ENCODE results near the gene SYT5. TPM values are rescaled to one million over a fixed set of nuclear protein-coding genes. Genes with fewer than 3 reads are reported as not detected.

Gene SYT5
- total and polyA plus RNA-seq, 9 of the 15 experiments (the other 6 are each of a cell fraction or from before 2014, with no cell fraction given): 1.3 to 20.9 (median 8.8) TPM

DNA sequence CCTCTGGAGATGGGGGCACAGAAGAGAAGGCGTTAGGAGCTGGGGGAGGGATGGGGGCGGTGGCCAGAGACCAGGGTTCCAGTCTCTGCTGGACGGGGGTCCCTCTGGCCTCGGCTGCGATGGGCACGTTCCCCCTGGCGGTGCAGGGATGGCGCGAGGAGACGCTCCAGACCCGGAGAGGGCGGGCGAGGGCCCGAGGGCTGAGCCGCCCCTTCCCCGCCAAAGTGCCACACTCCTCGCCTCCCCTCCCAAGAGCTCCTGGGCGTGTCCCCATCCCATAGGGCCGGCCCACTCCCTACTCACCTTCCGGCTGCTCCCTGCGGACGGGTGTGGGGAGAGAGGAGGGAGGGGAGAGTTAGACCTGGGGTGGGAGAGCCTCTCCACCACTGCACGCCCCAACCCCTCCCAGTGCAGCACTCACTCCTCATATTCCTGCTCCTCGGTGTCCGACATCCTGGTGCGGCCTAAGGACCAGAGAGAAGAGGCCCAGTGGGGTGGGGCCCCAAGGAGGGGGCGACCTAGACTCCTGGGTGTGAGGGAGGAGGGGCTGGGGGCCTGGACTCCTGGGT is 33.3 kb downstream of the SYT5 start (continued):
- TF ChIP-seq SMAD1 (IDR thresholded peaks at IDR 0.05; ENCODE audit: low read depth, low read length, partially characterized antibody) (no peak), RUNX1 (IDR thresholded peaks at IDR 0.05; ENCODE audit: low read depth) (no peak), CCAR2 (IDR thresholded peaks at IDR 0.05; ENCODE audit: low read depth, low read length) (no peak), MXD1 (CRISPR knock-in tag; IDR thresholded peaks at IDR 0.05; ENCODE audit: borderline replicate concordance, poor library complexity, severe bottlenecking) (no peak), MAFF (IDR thresholded peaks at IDR 0.05; ENCODE audit: low read length) (no peak), ZNF76 (CRISPR knock-in tag; IDR thresholded peaks at IDR 0.05; ENCODE audit: borderline replicate concordance) (no peak), PKNOX1 (IDR thresholded peaks at IDR 0.05) (no peak), ZNF785 (CRISPR knock-in tag; IDR thresholded peaks at IDR 0.05) (no peak), ZNF197 (CRISPR knock-in tag; IDR thresholded peaks at IDR 0.05; ENCODE audit: low read depth) (no peak), KAT8 (IDR thresholded peaks at IDR 0.05; ENCODE audit: low read depth) (no peak), KLF6 (CRISPR knock-in tag; IDR thresholded peaks at IDR 0.05; ENCODE audit: borderline replicate concordance) (no peak), AFF4 (CRISPR knock-in tag; IDR thresholded peaks at IDR 0.05) (no peak), CHD2 (IDR thresholded peaks at IDR 0.05; ENCODE audit: low read depth, low read length) (no peak), HMG20B (CRISPR knock-in tag; IDR thresholded peaks at IDR 0.05) (no peak), MEF2A (IDR thresholded peaks at IDR 0.05; ENCODE audit: control insufficient read depth, low read depth, low read length) (no peak), PCBP1 (IDR thresholded peaks at IDR 0.05; ENCODE audit: low read depth, low read length, poor library complexity, severe bottlenecking) (no peak)
- TF ChIP-seq, protein P1, sequence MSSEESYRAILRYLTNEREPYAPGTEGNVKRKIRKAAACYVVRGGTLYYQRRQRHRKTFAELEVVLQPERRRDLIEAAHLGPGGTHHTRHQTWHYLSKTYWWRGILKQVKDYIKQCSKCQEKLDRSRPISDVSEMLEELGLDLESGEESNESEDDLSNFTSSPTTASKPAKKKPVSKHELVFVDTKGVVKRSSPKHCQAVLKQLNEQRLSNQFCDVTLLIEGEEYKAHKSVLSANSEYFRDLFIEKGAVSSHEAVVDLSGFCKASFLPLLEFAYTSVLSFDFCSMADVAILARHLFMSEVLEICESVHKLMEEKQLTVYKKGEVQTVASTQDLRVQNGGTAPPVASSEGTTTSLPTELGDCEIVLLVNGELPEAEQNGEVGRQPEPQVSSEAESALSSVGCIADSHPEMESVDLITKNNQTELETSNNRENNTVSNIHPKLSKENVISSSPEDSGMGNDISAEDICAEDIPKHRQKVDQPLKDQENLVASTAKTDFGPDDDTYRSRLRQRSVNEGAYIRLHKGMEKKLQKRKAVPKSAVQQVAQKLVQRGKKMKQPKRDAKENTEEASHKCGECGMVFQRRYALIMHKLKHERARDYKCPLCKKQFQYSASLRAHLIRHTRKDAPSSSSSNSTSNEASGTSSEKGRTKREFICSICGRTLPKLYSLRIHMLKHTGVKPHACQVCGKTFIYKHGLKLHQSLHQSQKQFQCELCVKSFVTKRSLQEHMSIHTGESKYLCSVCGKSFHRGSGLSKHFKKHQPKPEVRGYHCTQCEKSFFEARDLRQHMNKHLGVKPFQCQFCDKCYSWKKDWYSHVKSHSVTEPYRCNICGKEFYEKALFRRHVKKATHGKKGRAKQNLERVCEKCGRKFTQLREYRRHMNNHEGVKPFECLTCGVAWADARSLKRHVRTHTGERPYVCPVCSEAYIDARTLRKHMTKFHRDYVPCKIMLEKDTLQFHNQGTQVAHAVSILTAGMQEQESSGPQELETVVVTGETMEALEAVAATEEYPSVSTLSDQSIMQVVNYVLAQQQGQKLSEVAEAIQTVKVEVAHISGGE (CRISPR knock-in tag; IDR thresholded peaks at IDR 0.05): no peak
